HS-5 (cell line): Measurements from ENCODE around the gene NUDT6.
A peak's percentile ranks its signal among the peaks of the same experiment; 100 is the strongest.
"Not testable (repeated sequence)": the region's sequence is repeated elsewhere in the genome, so short reads cannot be mapped to it uniquely, and the experiment has no call there.

ENCODE experiments used
- DNase-seq: peaks from one replicate; pipeline ENCODE4 v3.0.0-alpha.2; 2012; ENCODE audit warnings: low read depth

Gene NUDT6

GRCh38 chr4:122875949-122876348, 46.4 kb downstream of the NUDT6 start:
- no peak for DNase-seq

GRCh38 chr4:122873821-122874593, 48.4 kb downstream of the NUDT6 start:
- peak; percentile 79 for DNase-seq

- no peak for DNase-seq
Measured at GRCh38 chr4:122873146-122873545, 49.3 kb downstream of the NUDT6 start.

GRCh38 chr4:122868235-122868634, 54.2 kb downstream of the NUDT6 start:
- not testable (repeated sequence) for DNase-seq

- no peak for DNase-seq
Measured at GRCh38 chr4:122865425-122865824, 57.0 kb downstream of the NUDT6 start.

GRCh38 chr4:122863639-122864038, 58.8 kb downstream of the NUDT6 start:
- no peak for DNase-seq

GRCh38 chr4:122861172-122861943, 61.0 kb downstream of the NUDT6 start:
- DNase-seq, result no peak

- DNase-seq, result no peak
Measured at GRCh38 chr4:122858705-122859104, 63.7 kb downstream of the NUDT6 start.

- DNase-seq, result no peak
Measured at GRCh38 chr4:122857160-122857559, 65.2 kb downstream of the NUDT6 start.

- DNase-seq, result no peak
Measured at GRCh38 chr4:122855353-122855890, 67.0 kb downstream of the NUDT6 start.

GRCh38 chr4:122854447-122855352, 67.7 kb downstream of the NUDT6 start:
- no peak for DNase-seq

GRCh38 chr4:122851568-122851967, 70.8 kb downstream of the NUDT6 start:
- DNase-seq, result no peak

GRCh38 chr4:122849789-122850188, 72.6 kb downstream of the NUDT6 start:
- DNase-seq, result not testable (repeated sequence)

- no peak for DNase-seq
Measured at GRCh38 chr4:122847931-122848330, 74.5 kb downstream of the NUDT6 start.

- DNase-seq, result no peak
Measured at GRCh38 chr4:122845760-122846159, 76.6 kb downstream of the NUDT6 start.

- no peak for DNase-seq
Measured at GRCh38 chr4:122845066-122845465, 77.3 kb downstream of the NUDT6 start.

GRCh38 chr4:122844391-122844790, 78.0 kb downstream of the NUDT6 start:
- DNase-seq, result not testable (repeated sequence)

GRCh38 chr4:122842984-122843531, 79.3 kb downstream of the NUDT6 start:
- DNase-seq, result no peak
